ENCODE results near the gene KRTAP4-12. TPM values are rescaled to one million over a fixed set of nuclear protein-coding genes. Genes with fewer than 3 reads are reported as not detected.
"Not testable (repeated sequence)": the region's sequence is repeated elsewhere in the genome, so short reads cannot be mapped to it uniquely, and the experiment has no call there.

KRTAP4-12 gene
- total RNA-seq, 1 donor from 2014 or later = not detected

- Histone ChIP-seq H3K27ac (ENCODE audit: low read depth, low read length) (peak within 1 kb of the TSS; percentile 22), H3K4me2 (ENCODE audit: low read length) (peak within 1 kb of the TSS; percentile 23)
- Mint-ChIP-seq H3K27ac (ENCODE audit: unreplicated experiment) (peak within 1 kb of the TSS; percentile 10), H3K4me1 (ENCODE audit: low read depth, unreplicated experiment) (peaks cover 19% of the 10 kb centered on the region)
- H3K4me1 ChIP-seq (ENCODE audit: insufficient read depth, low read length); H3K79me2 ChIP-seq (ENCODE audit: insufficient read depth, low read length); H3K9me3 ChIP-seq (ENCODE audit: insufficient read depth, low read depth, low read length); H4K20me1 ChIP-seq (ENCODE audit: insufficient read depth, low read length); H3K9ac ChIP-seq (ENCODE audit: low read length); H3K27me3 Mint-ChIP-seq (ENCODE audit: low read depth, unreplicated experiment); H3K36me3 Mint-ChIP-seq (ENCODE audit: low read depth, unreplicated experiment); H3K4me3 ChIP-seq (ENCODE audit: insufficient read depth, low read depth, low read length); H2AFZ ChIP-seq (ENCODE audit: low read depth, low read length); H3K9me3 Mint-ChIP-seq (ENCODE audit: unreplicated experiment); H3K36me3 ChIP-seq (ENCODE audit: insufficient read depth, low read length); H3K27me3 ChIP-seq (ENCODE audit: insufficient read depth, low read length); DNase-seq (ENCODE audit: low read depth); H3K4me3 Mint-ChIP-seq (ENCODE audit: unreplicated experiment): not testable (repeated sequence)
- peak; percentile 5 for FAIRE-seq
These were observed 39.7 kb downstream of the KRTAP4-12 start, which contains the start of gene KRTAP4-7 for GRCh38 chr17:41084100-41084856. KRTAP4-7 (plus strand) TSS chr17:41084150; CDS start chr17:41084207, 57 bp downstream.

- not testable (repeated sequence) for H2AFZ ChIP-seq (ENCODE audit: low read depth, low read length); H3K27me3 ChIP-seq (ENCODE audit: insufficient read depth, low read length); H3K9me3 Mint-ChIP-seq (ENCODE audit: unreplicated experiment); H3K4me3 Mint-ChIP-seq (ENCODE audit: unreplicated experiment); H3K36me3 ChIP-seq (ENCODE audit: insufficient read depth, low read length); H3K9ac ChIP-seq (ENCODE audit: low read length); H3K79me2 ChIP-seq (ENCODE audit: insufficient read depth, low read length); H3K36me3 Mint-ChIP-seq (ENCODE audit: low read depth, unreplicated experiment); H3K9me3 ChIP-seq (ENCODE audit: insufficient read depth, low read depth, low read length); H3K4me3 ChIP-seq (ENCODE audit: insufficient read depth, low read depth, low read length); H4K20me1 ChIP-seq (ENCODE audit: insufficient read depth, low read length); H3K4me1 ChIP-seq (ENCODE audit: insufficient read depth, low read length); H3K27ac Mint-ChIP-seq (ENCODE audit: unreplicated experiment); H3K27me3 Mint-ChIP-seq (ENCODE audit: low read depth, unreplicated experiment)
- peak; percentile 100 for FAIRE-seq
- H3K4me1 Mint-ChIP-seq (ENCODE audit: low read depth, unreplicated experiment) = peaks cover 19% of the 10 kb centered on the region
- peak; percentile 67 for DNase-seq (ENCODE audit: low read depth)
- Histone ChIP-seq H3K27ac (ENCODE audit: low read depth, low read length) (peak overlapping the region; percentile 22), H3K4me2 (ENCODE audit: low read length) (peak overlapping the region; percentile 23)
These were observed 40.6 kb downstream of the KRTAP4-12 start for GRCh38 chr17:41083427-41083826.

GRCh38 chr17:41082626-41083025 lies 41.4 kb downstream of the KRTAP4-12 start:
- Histone ChIP-seq H2AFZ (ENCODE audit: low read depth, low read length) (no peak overlapping the region), H4K20me1 (ENCODE audit: insufficient read depth, low read length) (no peaks in the 10 kb centered on the region), H3K4me3 (ENCODE audit: insufficient read depth, low read depth, low read length) (no peak overlapping the region), H3K27me3 (ENCODE audit: insufficient read depth, low read length) (no peaks in the 10 kb centered on the region), H3K36me3 (ENCODE audit: insufficient read depth, low read length) (no peaks in the 10 kb centered on the region), H3K27ac (ENCODE audit: low read depth, low read length) (no peak overlapping the region), H3K79me2 (ENCODE audit: insufficient read depth, low read length) (no peaks in the 10 kb centered on the region), H3K4me1 (ENCODE audit: insufficient read depth, low read length) (no peaks in the 10 kb centered on the region), H3K4me2 (ENCODE audit: low read length) (no peak overlapping the region), H3K9ac (ENCODE audit: low read length) (no peak overlapping the region), H3K9me3 (ENCODE audit: insufficient read depth, low read depth, low read length) (no peaks in the 10 kb centered on the region)
- H3K4me1 Mint-ChIP-seq (ENCODE audit: low read depth, unreplicated experiment) = peaks cover 19% of the 10 kb centered on the region
- H3K4me3 Mint-ChIP-seq (ENCODE audit: unreplicated experiment) = no peak overlapping the region
- peak overlapping the region; percentile 10 for H3K27ac Mint-ChIP-seq (ENCODE audit: unreplicated experiment)
- no peaks in the 10 kb centered on the region for H3K9me3 Mint-ChIP-seq (ENCODE audit: unreplicated experiment)
- H3K27me3 Mint-ChIP-seq (ENCODE audit: low read depth, unreplicated experiment) = no peaks in the 10 kb centered on the region
- peak; percentile 29 for DNase-seq (ENCODE audit: low read depth)
- peak; percentile 58 for FAIRE-seq
- no peaks in the 10 kb centered on the region for H3K36me3 Mint-ChIP-seq (ENCODE audit: low read depth, unreplicated experiment)
- TF ChIP-seq EZH2 (IDR thresholded peaks at IDR 0.05; ENCODE audit: insufficient read depth, low read length) = no peak
- TF ChIP-seq CTCF (IDR thresholded peaks at IDR 0.05; ENCODE audit: insufficient read depth, low read depth, low read length) = no peak

Data from astrocyte (in vitro differentiated cells and primary cell).